ENCODE results near the gene RPTN.

Gene RPTN

GRCh38 chr1:152112101-152112884, 46.7 kb downstream of the RPTN start:
- peak; percentile 31 for DNase-seq (ENCODE audit: low read depth)
- H3K4me3 ChIP-seq (ENCODE audit: low read depth, low read length), result peak overlapping the region; percentile 26
- TF ChIP-seq CTCF (conservative IDR thresholded peaks at IDR 0.05; ENCODE audit: low read depth, low read length), result no peak

GRCh38 chr1:152111515-152111968, 47.5 kb downstream of the RPTN start:
- no peak for TF ChIP-seq CTCF (conservative IDR thresholded peaks at IDR 0.05; ENCODE audit: low read depth, low read length)
- peak overlapping the region; percentile 49 for H3K4me3 ChIP-seq (ENCODE audit: low read depth, low read length)
- peak; percentile 55 for DNase-seq (ENCODE audit: low read depth)

GRCh38 chr1:152110860-152111514, 48.0 kb downstream of the RPTN start:
- peak overlapping the region; percentile 49 for H3K4me3 ChIP-seq (ENCODE audit: low read depth, low read length)
- no peak for TF ChIP-seq CTCF (conservative IDR thresholded peaks at IDR 0.05; ENCODE audit: low read depth, low read length)
- DNase-seq (ENCODE audit: low read depth), result peak; percentile 60

- TF ChIP-seq CTCF (conservative IDR thresholded peaks at IDR 0.05; ENCODE audit: low read depth, low read length), result no peak
- peak; percentile 44 for DNase-seq (ENCODE audit: low read depth)
Measured at GRCh38 chr1:152110365-152110859, 48.6 kb downstream of the RPTN start.

GRCh38 chr1:152109998-152110294, 49.1 kb downstream of the RPTN start:
- H3K4me3 ChIP-seq (ENCODE audit: low read depth, low read length), result no peak overlapping the region
- no peak for DNase-seq (ENCODE audit: low read depth)

More at GRCh38 chr1:152110365-152110859, 48.6 kb downstream of the RPTN start:
- peak overlapping the region; percentile 49 for H3K4me3 ChIP-seq (ENCODE audit: low read depth, low read length)

GRCh38 chr1:152109231-152109997, 49.6 kb downstream of the RPTN start:
- TF ChIP-seq CTCF (conservative IDR thresholded peaks at IDR 0.05; ENCODE audit: low read depth, low read length), result no peak
- DNase-seq (ENCODE audit: low read depth), result no peak
- H3K4me3 ChIP-seq (ENCODE audit: low read depth, low read length), result no peak overlapping the region

More at GRCh38 chr1:152109998-152110294, 49.1 kb downstream of the RPTN start:
- TF ChIP-seq CTCF (conservative IDR thresholded peaks at IDR 0.05; ENCODE audit: low read depth, low read length), result no peak
